HCT116 (cell line): Measurements from ENCODE around the gene MYH11. TPM values are rescaled to one million over a fixed set of nuclear protein-coding genes. Genes with fewer than 3 reads are reported as not detected.

Source experiments
- ATAC-seq: fragments of 200-7000 bp; cut with Tn5 transposase; 2 replicates; pipeline ENCODE4 v1.9.1; 2020; ENCODE audit warnings: mild to moderate bottlenecking, moderate library complexity
- BruUV-seq: library from RNA; stranded (reverse); fragments of 400-500 nt; replicated peaks from 2 replicates; lab custom pipeline; 2021; lab: Mats Ljungman, UMichigan
- CTCF ChIA-PET: fragments of 300-600 bp; sonication (Branson Sonifier 250); formaldehyde crosslinking; loops from one replicate; lab custom pipeline; 2021; ENCODE audit warnings: antibody characterized with exemption; lab: Charles Lee
- POLR2A ChIA-PET: fragments of 300-600, 350-600 bp; sonication (Branson Sonifier 250); formaldehyde crosslinking; loops from one replicate; lab custom pipeline; 2021; ENCODE audit warnings: antibody characterized with exemption; lab: Charles Lee
- RAD21 ChIA-PET, 2 experiments: fragments of 300-600 bp; sonication (Branson Sonifier 250); formaldehyde crosslinking; loops; one replicate each; lab custom pipeline; 2023; ENCODE audit warnings: low total read pairs in 2 of 2; ENCODE audit not compliant: uncharacterized antibody in 2 of 2, unreplicated experiment in 2 of 2, low non-redundant PET in 1 of 2; lab: Charles Lee
- DNase-seq: peaks from one replicate; pipeline ENCODE4 v3.0.0-alpha.2; 2010; ENCODE audit warnings: low read depth, low spot score
- H2AFZ ChIP-seq: fragments of 200-600 bp; shearing (Covaris generic), sonication (generic); 2 replicates; pipeline ENCODE4 v1.6.1; 2017; ENCODE audit warnings: low read depth, mixed run types, mixed read lengths, antibody characterized with exemption, low read length; ENCODE audit not compliant: poor library complexity, severe bottlenecking
- H3K27ac ChIP-seq: 2 replicates; pipeline ENCODE4 v1.5.1; 2012; ENCODE audit warnings: low read depth, low read length
- H3K27me3 ChIP-seq: fragments of 200-600 bp; sonication (generic); 2 replicates; pipeline ENCODE4 v1.6.1; 2016; ENCODE audit warnings: mixed run types, low read length, mixed read lengths; ENCODE audit not compliant: insufficient read depth
- H3K36me3 ChIP-seq, 2 experiments: fragments of 200-500 bp in 1 of 2; fragments of 200-600 bp in 1 of 2; sonication (Bioruptor generic) in 1 of 2; sonication (generic) in 1 of 2; 2 replicates each; pipeline versions ENCODE4 v1.5.1 to v1.6.1; 2014 to 2016; ENCODE audit warnings: low read length in 2 of 2, inconsistent platforms in 1 of 2, mixed read lengths in 1 of 2, mixed run types in 1 of 2; ENCODE audit not compliant: insufficient read depth in 2 of 2, control insufficient read depth in 1 of 2
- H3K4me1 ChIP-seq, 2 experiments: fragments of 200-600 bp in 1 of 2; sonication (generic) in 1 of 2; 2 replicates each; pipeline versions ENCODE4 v1.5.1 to v1.6.1; 2012 to 2017; ENCODE audit warnings: low read length in 2 of 2, inconsistent platforms in 1 of 2, mild to moderate bottlenecking in 1 of 2, mixed read lengths in 1 of 2, mixed run types in 1 of 2, moderate library complexity in 1 of 2; ENCODE audit not compliant: insufficient read depth in 2 of 2, control insufficient read depth in 1 of 2
- H3K4me2 ChIP-seq: fragments of 200-600 bp; sonication (generic); 2 replicates; pipeline ENCODE4 v1.6.1; 2017; ENCODE audit warnings: mixed run types, low read length, mixed read lengths
- H3K4me3 ChIP-seq, 2 experiments: fragments of 200-600 bp in 1 of 2; sonication (generic) in 1 of 2; replicated peaks in 1 of 2; 2 replicates each; pipeline ENCODE4 v1.5.1; 2011 to 2016; ENCODE audit warnings: low read length in 2 of 2, control low read depth in 1 of 2, low read depth in 1 of 2, mild to moderate bottlenecking in 1 of 2, mixed read lengths in 1 of 2, mixed run types in 1 of 2
- H3K79me2 ChIP-seq: fragments of 200-600 bp; sonication (generic); 2 replicates; pipeline ENCODE4 v1.6.1; 2017; ENCODE audit warnings: mild to moderate bottlenecking, mixed run types, low read length, moderate library complexity, mixed read lengths; ENCODE audit not compliant: insufficient read depth
- H3K9ac ChIP-seq: fragments of 200-600 bp; sonication (generic); 2 replicates; pipeline ENCODE4 v1.6.1; 2016; ENCODE audit warnings: low read length, mixed read lengths
- H3K9me2 ChIP-seq: fragments of 200-600 bp; sonication (generic), shearing (Covaris generic); 2 replicates; pipeline ENCODE4 v1.6.1; 2017; ENCODE audit warnings: mixed run types, mild to moderate bottlenecking, moderate library complexity; ENCODE audit not compliant: insufficient read depth
- H3K9me3 ChIP-seq, 2 experiments: fragments of 200-500 bp in 1 of 2; fragments of 200-600 bp in 1 of 2; sonication (Bioruptor generic) in 1 of 2; sonication (generic) in 1 of 2; 2 replicates each; pipeline ENCODE4 v1.6.1; 2014 to 2017; ENCODE audit warnings: low read length in 2 of 2, mixed read lengths in 2 of 2, inconsistent platforms in 1 of 2, low read depth in 1 of 2, mild to moderate bottlenecking in 1 of 2, mixed run types in 1 of 2, moderate library complexity in 1 of 2; ENCODE audit not compliant: control insufficient read depth in 1 of 2, insufficient read depth in 1 of 2
- H4K20me1 ChIP-seq: fragments of 200-600 bp; sonication (generic), shearing (Covaris generic); 2 replicates; pipeline ENCODE4 v1.6.1; 2017; ENCODE audit warnings: mixed run types, mild to moderate bottlenecking, moderate library complexity; ENCODE audit not compliant: insufficient read depth
- ATF3 ChIP-seq: IDR thresholded peaks from 2 replicates; pipeline ENCODE4 v1.6.1; 2012
- CBX3 ChIP-seq: IDR thresholded peaks from 2 replicates; pipeline ENCODE4 v1.6.1; 2012; ENCODE audit warnings: low read depth
- CEBPB ChIP-seq: IDR thresholded peaks from 2 replicates; pipeline ENCODE4 v1.6.1; 2012; ENCODE audit warnings: low read depth
- EGR1 ChIP-seq: IDR thresholded peaks from 2 replicates; pipeline ENCODE4 v1.6.1; 2012; ENCODE audit warnings: low read depth
- ELF1 ChIP-seq: IDR thresholded peaks from 2 replicates; pipeline ENCODE4 v1.6.1; 2012; ENCODE audit warnings: low read depth, borderline replicate concordance
- EZH2phosphoT487 ChIP-seq: fragments of 200-600 bp; IDR thresholded peaks from 2 replicates; pipeline ENCODE4 v1.6.1; 2018; ENCODE audit warnings: antibody characterized with exemption, borderline replicate concordance
- JUND ChIP-seq: IDR thresholded peaks from 2 replicates; pipeline ENCODE4 v1.6.1; 2012
- MAX ChIP-seq: IDR thresholded peaks from 2 replicates; pipeline ENCODE4 v1.6.1; 2012
- POLR2A ChIP-seq: IDR thresholded peaks from 2 replicates; pipeline ENCODE4 v1.7.0; 2011; ENCODE audit warnings: borderline replicate concordance; ENCODE audit not compliant: insufficient read depth, insufficient read length; ENCODE audit errors: extremely low read depth
- SIN3A ChIP-seq: IDR thresholded peaks from 2 replicates; pipeline ENCODE4 v1.6.1; 2012; ENCODE audit warnings: low read depth
- SP1 ChIP-seq: IDR thresholded peaks from 2 replicates; pipeline ENCODE4 v1.6.1; 2012; ENCODE audit warnings: low read depth
- SRF ChIP-seq: IDR thresholded peaks from 2 replicates; pipeline ENCODE4 v1.6.1; 2012; ENCODE audit warnings: low read depth
- YY1 ChIP-seq: IDR thresholded peaks from 2 replicates; pipeline ENCODE4 v1.6.1; 2011; ENCODE audit warnings: low read length, low read depth, moderate library complexity, mild to moderate bottlenecking; ENCODE audit not compliant: insufficient replicate concordance; ENCODE audit errors: extremely low read depth
- ZBTB33 ChIP-seq: IDR thresholded peaks from 2 replicates; pipeline ENCODE4 v1.6.1; 2011; ENCODE audit warnings: mild to moderate bottlenecking, low read length, moderate library complexity; ENCODE audit not compliant: insufficient replicate concordance; ENCODE audit errors: extremely low read depth
- ZFX ChIP-seq: fragments of 450-650 bp; IDR thresholded peaks from 2 replicates; pipeline ENCODE4 v1.6.1; 2017
- ZNF274 ChIP-seq: fragments of 200-500 bp; sonication (Bioruptor generic); IDR thresholded peaks from 2 replicates; pipeline ENCODE4 v1.6.1; 2014; ENCODE audit warnings: mild to moderate bottlenecking, low read depth, low read length, inconsistent platforms
- intact Hi-C: fragments of 100-400 bp; cut with micrococcal nuclease; formaldehyde crosslinking; loops from 2 replicates; pipeline ENCODE4 v1.10.0; 2022
- total RNA-seq: library from RNA; stranded (reverse); gene quantifications from one replicate; pipeline ENCODE4 v1.2.1, GENCODE V29; 2021; ENCODE audit not compliant: unreplicated experiment

The MYH11 gene
- total RNA-seq, 1 experiment from 2014 or later = 0.61 TPM

GRCh38 chr16:15775663-15776304 lies 81.0 kb downstream of the MYH11 start (continued):
- no peak for TF ChIP-seq ZBTB33

GRCh38 chr16:15775209-15775608 lies 81.6 kb downstream of the MYH11 start:
- H2AFZ ChIP-seq = no peak overlapping the region
- no peak overlapping the region for H3K4me2 ChIP-seq
- H3K27me3 ChIP-seq = no peaks in the 10 kb centered on the region
- ChIA-PET POLR2A (interaction anchor here (1.0 kb wide), 1 partner anchor 113 kb away, joined by 3 read pairs; the partner anchor contains the start of gene CEP20), RAD21 (no interaction called here), CTCF (interaction anchor here (1.9 kb wide), 1 partner anchor 10 kb away, joined by 6 read pairs; no protein-coding TSS in a partner anchor)
- no peaks in the 10 kb centered on the region for H4K20me1 ChIP-seq
- no peaks in the 10 kb centered on the region for H3K9me2 ChIP-seq
- peak; percentile 49; the same call in 1 of the 2 replicates for ATAC-seq
- no peaks in the 10 kb centered on the region; a peak in 1 of 4 replicates for H3K4me1 ChIP-seq
- H3K9me3 ChIP-seq = no peaks in the 10 kb centered on the region
- no peaks in the 10 kb centered on the region for H3K79me2 ChIP-seq
- no peak overlapping the region for H3K4me3 ChIP-seq
- BruUV-seq = no TSS peak
- intact Hi-C loops = no loop called here
- H3K9ac ChIP-seq = no peak overlapping the region
- peak; percentile 50 for DNase-seq
- TF ChIP-seq SRF (no peak), SP1 (peak; percentile 45), CBX3 (0 out of 2 replicates have a peak, but pooled peaks have one; percentile 18), ZNF274 (no peak), CEBPB (no peak), ZBTB33 (no peak), YY1 (no peak), POLR2A (no peak), ELF1 (no peak), ATF3 (no peak), EZH2phosphoT487 (no peak), ZFX (no peak), SIN3A (no peak), MAX (no peak), JUND (no peak), EGR1 (no peak)
- no peak overlapping the region for H3K27ac ChIP-seq
- H3K36me3 ChIP-seq = no peaks in the 10 kb centered on the region
